ENCODE data around the gene SLC22A3.
"Not testable (repeated sequence)": the region's sequence is repeated elsewhere in the genome, so short reads cannot be mapped to it uniquely, and the experiment has no call there.

Gene SLC22A3

DNA sequence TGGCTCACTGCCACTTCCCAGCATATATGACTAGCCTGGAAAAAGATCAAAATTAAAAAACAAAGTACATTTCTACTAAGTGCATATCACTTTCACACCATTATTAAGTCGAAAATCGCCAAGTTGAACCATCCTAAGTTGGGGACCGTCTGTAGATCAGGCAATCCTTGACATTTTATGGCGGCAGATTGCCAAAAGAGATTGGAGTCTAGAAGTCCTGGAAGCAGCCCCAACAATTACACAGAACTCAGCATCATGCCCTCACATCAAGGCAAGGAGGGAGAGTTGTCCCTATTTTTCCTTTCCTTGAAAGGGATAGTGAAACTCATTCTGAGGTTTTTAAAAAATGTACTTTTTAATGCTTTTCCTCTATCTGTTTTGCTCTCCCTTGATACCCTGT, 30.7 kb downstream of the SLC22A3 start:
- Mint-ChIP-seq H3K4me1 (no peaks in the 10 kb centered on the region), H3K27me3 (peaks cover 9% of the 10 kb centered on the region), H3K4me3 (no peak overlapping the region), H3K9me3 (peaks cover 6 to 14% of the 10 kb centered on the region in 2 donors), H3K27ac (no peak overlapping the region)
- ATAC-seq: no peak
- no peak for DNase-seq

DNA sequence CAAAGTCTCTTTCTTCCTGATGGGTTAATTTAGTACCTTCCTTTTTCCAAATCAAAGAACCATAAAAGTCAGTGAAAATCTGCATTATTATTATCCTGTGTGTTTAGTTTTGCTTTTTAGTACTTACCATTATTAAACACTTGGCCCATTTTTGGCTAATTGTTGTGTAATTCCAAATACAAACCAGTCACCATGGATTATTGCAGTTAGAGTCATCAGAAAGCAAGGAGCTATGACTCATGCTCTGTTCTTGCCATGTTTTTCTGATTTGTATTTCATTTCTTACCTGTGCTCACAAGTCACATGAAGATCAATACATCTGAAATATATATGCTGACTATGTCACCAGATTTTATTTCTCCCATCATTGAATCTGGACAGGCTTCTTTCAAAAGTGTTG, 31.3 kb downstream of the SLC22A3 start:
- Mint-ChIP-seq H3K4me1 (no peaks in the 10 kb centered on the region), H3K27me3 (peaks cover 4% of the 10 kb centered on the region), H3K4me3 (no peak overlapping the region), H3K27ac (no peak overlapping the region), H3K9me3 (peaks cover 6 to 14% of the 10 kb centered on the region in 2 donors)
- ATAC-seq (no peak), DNase-seq (no peak)

DNA sequence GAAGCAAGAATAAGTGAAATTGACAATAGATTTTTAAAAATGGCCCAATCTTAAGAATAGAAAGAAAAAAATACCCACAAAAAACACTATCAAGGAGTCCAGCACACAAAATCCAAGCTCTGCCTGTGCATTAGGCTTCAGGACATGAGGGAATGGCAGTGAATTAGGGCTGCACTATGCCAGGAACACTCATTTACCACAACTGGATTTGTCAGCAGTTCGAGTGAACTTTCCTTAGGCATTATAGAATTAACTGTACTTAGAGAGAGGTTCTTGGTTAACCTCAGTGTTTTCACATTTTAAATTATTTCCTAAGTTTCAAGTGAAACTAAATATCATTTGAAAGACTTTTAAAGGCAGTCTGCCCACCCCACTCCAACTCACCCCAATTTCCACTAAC, 34.8 kb downstream of the SLC22A3 start:
- DNase-seq: no peak
- H3K4me1 Mint-ChIP-seq: no peaks in the 10 kb centered on the region
- H3K9me3 Mint-ChIP-seq: peaks cover 10 to 21% of the 10 kb centered on the region in 2 donors
- H3K27ac Mint-ChIP-seq: no peak overlapping the region
- H3K27me3 Mint-ChIP-seq: peaks cover 20% of the 10 kb centered on the region
- H3K4me3 Mint-ChIP-seq: no peak overlapping the region
- no peak for ATAC-seq

DNA sequence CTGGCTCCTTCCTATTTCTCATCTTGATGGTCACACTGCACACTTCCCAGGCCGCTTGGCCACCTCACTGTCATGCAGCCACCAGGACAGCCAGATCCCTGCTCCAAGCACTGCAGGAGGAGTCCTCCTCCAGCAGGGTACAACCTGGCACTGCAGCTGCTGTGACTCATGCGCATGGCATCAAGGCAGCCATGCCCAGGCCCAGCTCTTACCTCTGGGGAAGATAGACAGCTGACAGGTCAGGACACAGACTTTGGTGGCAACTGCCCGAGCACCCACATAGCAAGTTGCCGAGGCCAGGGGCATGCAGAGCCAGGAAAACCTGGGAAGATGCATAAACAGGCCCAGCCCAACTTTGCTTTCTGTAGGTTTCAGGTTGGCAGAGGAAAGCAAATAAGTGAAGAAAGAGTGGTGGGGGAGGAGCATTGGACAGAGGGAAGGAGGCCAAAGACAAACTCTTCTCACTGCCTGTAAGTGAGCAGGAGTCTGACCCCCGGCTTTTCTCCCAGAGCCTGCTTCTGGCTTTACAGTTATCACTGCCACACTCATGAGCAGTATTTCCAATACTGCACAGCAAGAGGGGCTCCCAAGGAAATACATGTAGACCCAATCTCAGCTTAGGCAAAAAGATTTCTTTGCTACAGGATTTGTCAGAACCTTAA, 38.8 kb downstream of the SLC22A3 start:
- H3K27me3 Mint-ChIP-seq: peaks cover 29% of the 10 kb centered on the region
- no peak for ATAC-seq
- DNase-seq: no peak
- peaks cover 10 to 20% of the 10 kb centered on the region in 2 donors for H3K9me3 Mint-ChIP-seq
- no peak overlapping the region for H3K4me3 Mint-ChIP-seq
- no peaks in the 10 kb centered on the region for H3K4me1 Mint-ChIP-seq
- H3K27ac Mint-ChIP-seq: no peak overlapping the region

DNA sequence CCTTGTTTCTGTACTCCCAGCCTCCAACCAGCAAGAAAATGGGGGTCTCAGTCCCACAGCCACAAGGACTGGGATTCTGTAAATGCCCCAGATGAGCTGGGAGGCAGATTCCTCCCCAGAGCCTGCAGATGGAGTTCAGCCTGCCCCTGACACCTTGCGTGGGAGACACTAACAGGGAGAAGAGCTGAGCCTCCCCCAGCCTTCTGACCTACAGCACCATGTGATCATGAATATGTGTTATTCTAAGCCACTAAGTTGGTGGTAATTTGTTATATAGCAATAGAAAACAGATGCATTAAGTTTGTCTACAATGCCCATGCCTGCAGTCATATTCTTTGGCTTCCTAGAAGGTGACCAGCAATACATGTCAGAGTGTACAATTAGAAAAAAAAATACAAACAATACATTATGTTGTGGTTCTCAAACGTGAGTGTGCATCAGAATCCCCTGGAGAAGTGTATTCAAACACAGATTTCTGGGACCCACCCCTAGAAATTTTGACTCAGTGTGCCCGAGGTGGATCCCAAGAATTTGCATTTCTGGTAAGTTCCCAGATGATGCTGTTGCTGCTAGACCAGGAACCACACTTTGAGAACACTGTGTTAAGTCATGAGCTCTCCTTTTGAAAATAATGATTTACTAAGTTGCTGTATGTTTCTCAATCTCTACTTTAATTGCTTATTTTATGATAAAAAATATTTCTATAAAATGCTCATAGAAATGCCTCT, 39.9 kb downstream of the SLC22A3 start:
- peaks cover 29% of the 10 kb centered on the region for H3K27me3 Mint-ChIP-seq
- peaks cover 5 to 12% of the 10 kb centered on the region in 2 donors for H3K9me3 Mint-ChIP-seq
- H3K27ac Mint-ChIP-seq: no peak overlapping the region
- no peak overlapping the region for H3K4me3 Mint-ChIP-seq
- H3K4me1 Mint-ChIP-seq: no peaks in the 10 kb centered on the region
- DNase-seq: no peak
- ATAC-seq: no peak

DNA sequence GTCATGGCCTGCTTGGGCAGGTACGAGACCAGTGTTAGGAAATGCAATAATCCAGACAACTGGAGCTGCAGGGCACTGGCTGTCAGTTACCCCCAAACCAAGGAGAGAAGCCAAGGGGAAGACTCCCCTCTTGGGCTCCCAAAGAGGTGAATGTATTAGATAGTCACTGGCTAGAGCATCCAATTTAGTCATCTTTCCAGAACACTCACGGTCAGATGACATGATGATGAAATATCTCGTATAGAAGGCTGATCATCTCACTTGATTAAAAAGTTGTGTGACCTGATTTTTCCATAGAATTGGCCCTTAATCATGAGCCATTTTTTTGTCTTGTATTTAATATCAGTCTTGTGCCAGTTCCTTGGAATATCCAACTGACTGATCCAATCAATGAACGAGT, 40.7 kb downstream of the SLC22A3 start:
- Mint-ChIP-seq H3K4me3 (no peak overlapping the region), H3K9me3 (peaks cover 5 to 7% of the 10 kb centered on the region in 2 donors)

DNA sequence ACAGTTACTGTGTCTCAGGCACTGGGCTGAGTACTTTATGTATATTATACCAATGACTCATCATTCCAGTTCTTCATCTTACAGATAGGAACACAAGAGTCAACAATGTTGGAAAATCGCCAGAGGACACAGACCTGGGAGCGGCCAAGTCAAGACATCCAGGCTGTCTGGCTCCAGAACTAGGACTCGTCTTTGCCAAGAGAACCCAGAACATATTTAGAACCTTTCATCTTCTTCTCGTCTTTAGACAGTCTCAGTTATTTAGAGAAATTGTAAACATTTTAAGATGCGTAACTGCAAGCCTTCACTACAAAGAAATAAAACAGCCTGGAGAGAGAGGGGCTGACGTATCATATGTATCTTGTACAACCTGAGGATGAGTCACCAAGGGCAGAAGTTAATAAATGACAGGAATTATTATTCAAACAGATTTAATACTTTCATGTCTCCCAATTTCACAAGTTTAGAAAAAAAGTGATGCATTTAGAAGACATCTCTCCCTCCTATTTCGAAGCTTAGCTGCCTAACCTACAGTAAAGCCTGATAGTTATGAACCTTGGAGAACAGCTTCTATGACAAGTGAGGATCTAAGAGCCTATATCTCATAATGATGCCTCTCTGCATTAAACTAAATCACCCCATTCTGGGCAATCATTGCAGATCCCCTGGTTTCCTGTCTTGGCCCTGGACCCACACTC, 43.4 kb downstream of the SLC22A3 start:
- ATAC-seq (no peak), DNase-seq (no peak)
- no peaks in the 10 kb centered on the region for H3K9me3 Mint-ChIP-seq
- no peak overlapping the region for H3K4me3 Mint-ChIP-seq
- no peaks in the 10 kb centered on the region for H3K4me1 Mint-ChIP-seq
- H3K27ac Mint-ChIP-seq: no peak overlapping the region
- H3K27me3 Mint-ChIP-seq: peaks cover 22% of the 10 kb centered on the region

More for the DNA sequence above, 40.7 kb downstream of the SLC22A3 start:
- Mint-ChIP-seq H3K27me3 (peaks cover 29% of the 10 kb centered on the region), H3K4me1 (no peaks in the 10 kb centered on the region), H3K27ac (no peak overlapping the region)
- DNase-seq (no peak), ATAC-seq (no peak)

DNA sequence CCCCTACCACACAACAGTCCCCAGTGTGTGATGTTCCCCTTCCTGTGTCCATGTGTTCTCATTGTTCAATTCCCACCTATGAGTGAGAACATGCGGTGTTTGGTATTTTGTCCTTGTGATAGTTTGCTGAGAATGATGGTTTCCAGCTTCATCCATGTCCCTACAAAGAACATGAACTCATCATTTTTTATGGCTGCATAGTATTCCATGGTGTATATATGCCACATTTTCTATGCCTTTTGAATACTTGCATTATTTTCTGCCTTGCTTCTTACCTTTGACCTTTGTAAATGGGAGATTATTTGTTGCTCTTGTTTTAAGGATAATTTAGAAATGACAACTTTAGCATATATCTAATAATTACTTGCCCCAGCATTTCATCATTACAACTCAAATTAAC, 45.3 kb downstream of the SLC22A3 start:
- not testable (repeated sequence) for H3K4me3 Mint-ChIP-seq, H3K9me3 Mint-ChIP-seq, H3K27ac Mint-ChIP-seq, DNase-seq, H3K4me1 Mint-ChIP-seq, ATAC-seq
- H3K27me3 Mint-ChIP-seq: peaks cover 16% of the 10 kb centered on the region

DNA sequence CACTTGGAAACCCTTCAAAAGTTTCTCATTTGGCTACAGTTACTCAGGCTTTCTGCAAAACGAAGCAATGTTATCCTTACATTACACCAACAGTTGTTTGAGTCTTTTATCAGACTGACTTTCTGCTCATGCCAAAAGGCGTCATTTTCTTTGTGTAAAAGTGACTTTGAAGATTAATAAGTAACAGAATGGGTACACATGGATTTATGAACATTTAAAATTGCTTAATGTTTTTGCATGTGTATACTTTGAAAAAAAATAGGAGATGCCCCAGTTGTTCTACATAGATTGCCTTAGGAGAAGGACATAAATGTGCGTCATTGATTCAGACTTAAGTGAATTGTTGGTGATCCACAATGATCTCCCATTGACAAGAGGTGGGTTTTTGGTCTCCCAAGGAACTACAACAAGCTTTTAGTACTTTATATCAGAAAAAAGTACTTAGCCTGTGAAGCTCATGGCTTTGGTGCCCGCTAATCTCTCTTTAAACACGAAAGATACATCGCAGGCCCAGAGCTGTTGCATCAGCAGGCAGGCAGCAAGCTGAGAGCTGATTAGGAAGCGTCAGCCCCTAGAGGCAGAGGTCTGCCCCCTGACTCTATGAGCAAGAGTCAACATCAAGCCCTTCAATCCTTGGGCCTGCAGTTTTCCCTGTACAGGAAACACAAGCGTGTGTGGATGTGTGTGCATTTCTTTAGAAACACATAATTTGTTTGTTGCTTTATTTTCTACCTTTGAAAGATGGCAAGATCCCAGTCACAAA, 45.9 kb downstream of the SLC22A3 start:
- peaks cover 4% of the 10 kb centered on the region for H3K4me1 Mint-ChIP-seq

DNA sequence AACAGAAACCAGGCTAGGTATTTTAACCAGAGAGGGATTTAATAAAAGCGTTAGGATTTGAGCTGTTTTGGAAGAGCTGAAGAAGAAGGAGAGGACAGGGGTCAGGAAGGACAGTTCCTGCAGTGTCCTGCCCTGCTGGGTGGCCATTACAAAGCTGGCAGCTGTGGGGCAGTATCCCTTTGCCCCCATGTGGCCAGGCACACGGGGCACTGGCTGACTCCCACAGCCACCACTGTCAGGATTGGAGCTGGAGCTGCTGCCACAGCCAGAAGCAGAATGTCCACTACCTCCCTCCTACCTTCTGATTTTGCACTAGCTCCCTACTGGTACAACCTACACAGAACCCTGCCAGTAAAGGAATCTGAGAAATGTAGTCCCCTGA, 46.5 kb downstream of the SLC22A3 start:
- H3K4me1 Mint-ChIP-seq: peaks cover 10% of the 10 kb centered on the region
- ATAC-seq (no peak), DNase-seq (no peak)
- no peak overlapping the region for H3K4me3 Mint-ChIP-seq
- no peaks in the 10 kb centered on the region for H3K9me3 Mint-ChIP-seq
- H3K27me3 Mint-ChIP-seq: peaks cover 16% of the 10 kb centered on the region
- H3K27ac Mint-ChIP-seq: no peak overlapping the region

More for the DNA sequence above, 45.9 kb downstream of the SLC22A3 start:
- no peak for DNase-seq
- ATAC-seq: no peak
- Mint-ChIP-seq H3K9me3 (no peaks in the 10 kb centered on the region), H3K27me3 (peaks cover 16% of the 10 kb centered on the region), H3K4me3 (no peak overlapping the region), H3K27ac (no peak overlapping the region)

DNA sequence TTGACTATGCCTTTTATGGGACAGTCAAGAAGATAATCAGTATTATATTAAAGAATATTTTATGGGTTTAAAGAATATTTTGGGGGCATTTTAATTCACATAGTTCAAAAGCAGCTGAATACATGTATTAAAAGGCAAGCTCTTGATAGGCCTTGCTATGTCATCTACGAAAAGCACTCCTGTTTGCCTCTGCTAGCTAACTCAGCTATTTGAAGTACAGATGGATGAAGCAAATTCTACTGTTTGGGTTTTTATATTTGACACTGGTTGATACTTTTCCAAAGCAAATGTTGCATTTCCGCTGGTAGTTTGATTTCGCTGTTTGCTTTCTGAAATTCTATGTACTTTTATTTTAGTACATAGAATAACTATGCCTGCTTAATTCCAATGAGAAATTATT, 47.0 kb downstream of the SLC22A3 start:
- Mint-ChIP-seq H3K9me3 (no peaks in the 10 kb centered on the region), H3K27me3 (peaks cover 12% of the 10 kb centered on the region), H3K27ac (no peak overlapping the region), H3K4me3 (no peak overlapping the region), H3K4me1 (peaks cover 12% of the 10 kb centered on the region)
- ATAC-seq: no peak
- DNase-seq: no peak

DNA sequence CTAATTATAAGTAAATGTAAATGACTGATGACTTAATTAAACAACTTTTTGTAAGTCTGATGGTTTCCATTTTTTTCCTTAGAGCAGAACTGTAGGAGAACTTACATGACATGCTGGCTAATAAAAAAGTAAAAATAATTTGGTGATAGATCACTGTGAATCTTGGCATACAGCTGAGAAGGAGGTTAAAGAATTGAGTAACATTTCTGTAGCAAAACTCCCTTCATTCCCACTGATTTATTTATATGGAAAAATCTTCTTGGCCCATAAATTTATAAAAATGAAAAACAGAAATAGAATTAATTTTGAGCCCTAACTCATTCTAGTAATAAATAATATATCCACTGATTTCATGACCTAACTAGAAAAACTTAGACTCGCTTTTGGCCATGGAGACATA, 48.1 kb downstream of the SLC22A3 start:
- Mint-ChIP-seq H3K4me3 (no peak overlapping the region), H3K27ac (no peak overlapping the region), H3K27me3 (peaks cover 20% of the 10 kb centered on the region), H3K9me3 (no peaks in the 10 kb centered on the region), H3K4me1 (peaks cover 12% of the 10 kb centered on the region)
- no peak for ATAC-seq
- no peak for DNase-seq

DNA sequence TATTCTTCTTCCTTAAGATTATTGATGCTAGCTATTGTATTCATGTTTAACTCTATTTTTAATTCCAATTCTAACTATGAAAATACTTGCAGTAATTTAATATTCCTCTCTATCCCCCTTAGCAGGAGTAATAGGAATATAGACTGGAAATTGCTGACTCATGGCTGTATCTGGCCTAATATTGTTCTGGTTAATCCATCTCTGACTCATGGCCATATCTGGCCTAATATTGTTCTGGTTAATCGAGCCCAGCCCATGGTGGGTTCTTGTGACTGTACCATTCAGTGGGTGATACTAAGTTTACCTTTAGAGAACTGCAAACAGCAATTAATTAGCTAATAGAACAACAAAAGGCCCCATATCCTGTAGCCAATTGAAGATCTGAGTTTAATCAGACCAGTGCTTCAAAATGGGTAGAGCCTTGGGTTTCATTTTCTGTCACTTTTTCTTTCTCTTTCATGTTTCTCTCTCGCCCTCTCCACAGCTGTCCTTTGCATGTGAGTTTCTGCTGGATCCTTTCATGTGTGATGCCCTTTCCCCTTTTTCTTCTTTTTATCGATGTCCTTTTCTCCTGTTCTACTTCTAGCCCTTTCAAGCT, 50.6 kb downstream of the SLC22A3 start:
- Mint-ChIP-seq H3K27me3 (peaks cover 33% of the 10 kb centered on the region), H3K4me3 (no peak overlapping the region), H3K9me3 (no peaks in the 10 kb centered on the region), H3K27ac (no peak overlapping the region), H3K4me1 (peaks cover 12% of the 10 kb centered on the region)
- no peak for ATAC-seq
- no peak for DNase-seq

DNA sequence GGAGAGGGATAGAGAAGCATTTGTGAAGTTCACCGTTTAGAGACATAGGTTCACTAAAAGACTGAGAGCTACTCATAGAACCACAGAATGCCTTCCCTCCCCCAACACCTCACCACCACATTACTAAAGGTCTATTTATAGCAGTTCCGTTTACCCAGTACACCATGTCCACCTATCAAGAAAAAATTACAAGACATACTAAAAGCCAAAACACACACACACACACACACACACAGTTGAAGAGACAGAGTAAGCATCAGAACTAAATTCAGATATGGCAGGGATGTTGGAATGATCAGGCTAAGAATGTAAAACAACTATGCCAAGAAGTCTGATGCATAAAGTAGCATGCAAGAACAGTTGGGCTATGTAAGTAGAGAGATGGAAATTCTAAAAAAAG, 52.3 kb downstream of the SLC22A3 start:
- peaks cover 42% of the 10 kb centered on the region for H3K27me3 Mint-ChIP-seq
- H3K4me1 Mint-ChIP-seq: peaks cover 12% of the 10 kb centered on the region
- H3K9me3 Mint-ChIP-seq: no peaks in the 10 kb centered on the region
- no peak for DNase-seq
- no peak for ATAC-seq
- no peak overlapping the region for H3K27ac Mint-ChIP-seq
- no peak overlapping the region for H3K4me3 Mint-ChIP-seq

DNA sequence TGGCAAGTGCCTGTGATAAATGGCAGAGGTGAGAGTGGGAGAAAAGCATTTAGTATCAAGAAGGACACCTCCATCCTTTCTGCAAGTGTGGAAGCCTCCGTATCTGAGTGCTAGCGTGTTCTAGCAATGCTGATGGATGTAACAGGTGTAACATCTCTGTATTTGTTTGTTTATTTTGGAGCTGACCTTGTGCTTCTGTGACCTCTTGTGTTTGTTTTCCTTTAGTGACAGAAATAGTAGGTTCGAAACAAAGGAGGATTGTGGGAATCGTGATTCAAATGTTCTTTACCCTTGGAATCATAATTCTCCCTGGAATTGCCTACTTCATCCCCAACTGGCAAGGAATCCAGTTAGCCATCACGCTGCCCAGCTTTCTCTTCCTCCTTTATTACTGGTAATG, 60.4 kb downstream of the SLC22A3 start:
- Mint-ChIP-seq H3K27me3 (peaks cover 32% of the 10 kb centered on the region), H3K27ac (no peak overlapping the region)
- ATAC-seq: no peak

More for the DNA sequence above, 60.4 kb downstream of the SLC22A3 start:
- no peaks in the 10 kb centered on the region for H3K9me3 Mint-ChIP-seq
- DNase-seq: no peak
- H3K4me1 Mint-ChIP-seq: no peaks in the 10 kb centered on the region
- no peak overlapping the region for H3K4me3 Mint-ChIP-seq

Data from stimulated activated naive CD8-positive, alpha-beta T cell treated with anti-CD3 and anti-CD28 coated beads, Interleukin-15, amount 100 ng/mL, for 72 hours (primary cell).